Measurements from ENCODE around the gene MBOAT1. TPM values are rescaled to one million over a fixed set of nuclear protein-coding genes. Genes with fewer than 3 reads are reported as not detected.

The MBOAT1 gene
- total RNA-seq, 1 experiment from 2014 or later = 39.9 TPM

DNA sequence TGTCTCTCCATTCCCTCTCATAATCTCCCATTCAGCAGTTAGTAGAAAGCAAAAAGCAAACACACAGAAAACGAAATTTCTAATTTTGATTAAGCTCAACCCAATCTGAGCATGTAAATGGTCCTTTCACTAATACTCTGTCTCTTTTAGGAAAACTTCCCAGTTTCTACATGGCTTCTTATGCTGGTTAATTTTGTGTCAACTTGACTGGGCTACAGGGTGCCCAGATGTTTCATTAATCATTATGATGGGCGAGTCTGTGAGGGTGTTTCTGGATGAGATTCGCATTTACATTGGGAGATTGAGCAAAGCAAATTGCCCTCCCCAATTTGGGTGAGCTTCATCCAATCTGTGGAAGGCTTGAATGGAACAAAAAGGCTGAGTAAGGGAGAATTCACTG lies 142.2 kb downstream of the MBOAT1 start:
- Mint-ChIP-seq H3K4me3 (ENCODE audit: low read depth, unreplicated experiment) (no peak overlapping the region), H3K36me3 (ENCODE audit: insufficient read depth, unreplicated experiment) (no peaks in the 10 kb centered on the region), H3K27ac (ENCODE audit: unreplicated experiment) (no peak overlapping the region), H3K4me1 (ENCODE audit: low read depth, unreplicated experiment) (no peaks in the 10 kb centered on the region), H3K9me3 (ENCODE audit: low read depth, unreplicated experiment) (peaks cover 3% of the 10 kb centered on the region), H3K27me3 (ENCODE audit: unreplicated experiment) (peaks cover 17% of the 10 kb centered on the region)
- CTCF ChIA-PET = no interaction called here
- intact Hi-C loops (cut with micrococcal nuclease; ENCODE audit: unreplicated experiment) = no loop called here
- DNase-seq = no peak
- no TSS peak for BruUV-seq (replicated peaks)
- TF ChIP-seq, protein P1, sequence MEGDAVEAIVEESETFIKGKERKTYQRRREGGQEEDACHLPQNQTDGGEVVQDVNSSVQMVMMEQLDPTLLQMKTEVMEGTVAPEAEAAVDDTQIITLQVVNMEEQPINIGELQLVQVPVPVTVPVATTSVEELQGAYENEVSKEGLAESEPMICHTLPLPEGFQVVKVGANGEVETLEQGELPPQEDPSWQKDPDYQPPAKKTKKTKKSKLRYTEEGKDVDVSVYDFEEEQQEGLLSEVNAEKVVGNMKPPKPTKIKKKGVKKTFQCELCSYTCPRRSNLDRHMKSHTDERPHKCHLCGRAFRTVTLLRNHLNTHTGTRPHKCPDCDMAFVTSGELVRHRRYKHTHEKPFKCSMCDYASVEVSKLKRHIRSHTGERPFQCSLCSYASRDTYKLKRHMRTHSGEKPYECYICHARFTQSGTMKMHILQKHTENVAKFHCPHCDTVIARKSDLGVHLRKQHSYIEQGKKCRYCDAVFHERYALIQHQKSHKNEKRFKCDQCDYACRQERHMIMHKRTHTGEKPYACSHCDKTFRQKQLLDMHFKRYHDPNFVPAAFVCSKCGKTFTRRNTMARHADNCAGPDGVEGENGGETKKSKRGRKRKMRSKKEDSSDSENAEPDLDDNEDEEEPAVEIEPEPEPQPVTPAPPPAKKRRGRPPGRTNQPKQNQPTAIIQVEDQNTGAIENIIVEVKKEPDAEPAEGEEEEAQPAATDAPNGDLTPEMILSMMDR (IDR thresholded peaks at IDR 0.05; ENCODE audit: unreplicated experiment) = no peak

DNA sequence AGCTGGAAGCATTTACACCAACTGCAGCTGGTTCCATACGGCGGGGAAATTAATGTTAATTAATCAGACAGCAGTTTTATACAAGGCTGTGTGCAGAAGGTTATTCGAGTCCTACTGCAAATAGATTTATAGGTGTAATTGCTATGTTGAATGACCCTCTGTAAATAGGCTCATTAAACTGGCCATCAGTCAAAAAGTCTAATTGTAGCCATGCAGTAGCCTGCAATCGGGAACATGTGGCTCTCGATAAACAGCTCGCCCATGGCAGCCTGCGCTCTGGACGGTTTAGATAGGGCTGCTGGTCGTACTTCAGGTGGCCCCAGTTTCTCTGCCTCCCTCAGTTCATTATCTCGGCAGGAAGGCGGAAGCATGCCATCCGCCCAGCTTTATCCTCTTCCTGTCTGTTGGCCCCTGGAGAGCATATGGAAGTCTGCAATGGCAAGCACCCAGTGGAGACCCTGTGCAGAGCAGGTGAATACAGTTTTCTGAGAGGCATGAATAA lies 143.2 kb downstream of the MBOAT1 start:
- no peaks in the 10 kb centered on the region for H3K36me3 Mint-ChIP-seq (ENCODE audit: insufficient read depth, unreplicated experiment)
- H3K27me3 Mint-ChIP-seq (ENCODE audit: unreplicated experiment) = peaks cover 17% of the 10 kb centered on the region
- TF ChIP-seq, protein P1 (IDR thresholded peaks at IDR 0.05; ENCODE audit: unreplicated experiment) = no peak
- H3K4me1 Mint-ChIP-seq (ENCODE audit: low read depth, unreplicated experiment) = no peaks in the 10 kb centered on the region
- peaks cover 3% of the 10 kb centered on the region for H3K9me3 Mint-ChIP-seq (ENCODE audit: low read depth, unreplicated experiment)
- no TSS peak for BruUV-seq (replicated peaks)
- intact Hi-C loops (cut with micrococcal nuclease; ENCODE audit: unreplicated experiment) = no loop called here
- H3K4me3 Mint-ChIP-seq (ENCODE audit: low read depth, unreplicated experiment) = no peak overlapping the region
- CTCF ChIA-PET = no interaction called here
- no peak for DNase-seq
- H3K27ac Mint-ChIP-seq (ENCODE audit: unreplicated experiment) = no peak overlapping the region

DNA sequence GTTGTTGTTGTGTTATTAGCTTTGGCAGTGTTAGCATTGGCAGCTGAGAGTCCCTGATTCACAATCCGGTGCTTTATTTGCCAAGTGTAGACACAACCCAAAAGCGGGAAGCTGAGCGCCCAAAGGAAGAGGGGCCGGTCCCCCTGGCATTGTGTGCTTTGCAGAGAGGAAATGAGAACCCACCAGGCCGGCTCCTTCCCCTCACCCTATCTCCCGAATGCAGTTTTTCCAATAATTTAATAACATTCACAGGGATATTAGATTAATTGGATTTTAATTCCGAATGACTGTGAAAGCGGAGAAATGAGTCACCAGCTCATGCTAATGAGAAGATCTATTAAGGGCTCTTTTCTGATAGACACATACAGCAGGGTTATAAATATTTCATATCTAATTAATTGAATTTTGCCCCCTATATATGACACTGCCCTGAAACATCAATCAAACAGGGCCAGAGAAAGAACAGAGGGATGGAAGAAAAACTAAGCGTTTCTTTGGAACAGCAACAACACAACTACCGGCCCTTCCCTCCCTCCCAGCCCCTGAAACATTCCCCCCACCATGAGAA lies 143.8 kb downstream of the MBOAT1 start:
- Mint-ChIP-seq H3K36me3 (ENCODE audit: insufficient read depth, unreplicated experiment) (no peaks in the 10 kb centered on the region), H3K9me3 (ENCODE audit: low read depth, unreplicated experiment) (peaks cover 3% of the 10 kb centered on the region), H3K27me3 (ENCODE audit: unreplicated experiment) (peaks cover 20% of the 10 kb centered on the region), H3K4me3 (ENCODE audit: low read depth, unreplicated experiment) (no peak overlapping the region), H3K27ac (ENCODE audit: unreplicated experiment) (no peak overlapping the region), H3K4me1 (ENCODE audit: low read depth, unreplicated experiment) (no peaks in the 10 kb centered on the region)
- intact Hi-C loops (cut with micrococcal nuclease; ENCODE audit: unreplicated experiment) = no loop called here
- no peak for DNase-seq
- TF ChIP-seq, protein P1 (IDR thresholded peaks at IDR 0.05; ENCODE audit: unreplicated experiment) = no peak
- CTCF ChIA-PET = interaction anchor here (1.1 kb wide), 1 partner anchor 9 kb away, joined by 4 read pairs; no protein-coding TSS in a partner anchor
- no TSS peak for BruUV-seq (replicated peaks)

DNA sequence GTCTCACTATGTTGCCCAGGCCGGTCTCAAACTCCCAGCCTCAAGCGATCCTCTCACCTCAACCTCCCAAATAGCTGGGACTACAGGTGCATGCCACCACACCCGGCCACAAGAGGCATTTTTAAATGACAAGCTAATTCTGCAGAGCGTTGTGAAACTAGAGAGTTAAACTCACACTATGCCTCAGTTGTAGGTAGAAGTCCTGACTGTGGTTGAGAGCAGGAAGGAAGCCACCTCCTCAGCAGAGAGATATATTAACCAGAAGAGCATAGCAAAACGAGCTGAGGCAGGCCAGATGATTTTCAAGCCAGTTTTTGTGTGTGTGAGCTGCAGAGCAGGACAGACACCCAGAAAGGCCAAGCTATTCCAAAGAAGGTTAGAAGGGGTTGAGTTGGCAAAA lies 150.3 kb downstream of the MBOAT1 start:
- Mint-ChIP-seq H3K36me3 (ENCODE audit: insufficient read depth, unreplicated experiment) (no peaks in the 10 kb centered on the region), H3K4me3 (ENCODE audit: low read depth, unreplicated experiment) (no peak overlapping the region), H3K27me3 (ENCODE audit: unreplicated experiment) (peaks cover 37% of the 10 kb centered on the region), H3K4me1 (ENCODE audit: low read depth, unreplicated experiment) (no peaks in the 10 kb centered on the region), H3K27ac (ENCODE audit: unreplicated experiment) (no peak overlapping the region), H3K9me3 (ENCODE audit: low read depth, unreplicated experiment) (no peaks in the 10 kb centered on the region)
- CTCF ChIA-PET = interaction anchor here (0.5 to 1.7 kb wide), 4 partner anchors 48 to 233 kb away, joined by 3 to 4 read pairs (median 4); no protein-coding TSS in a partner anchor
- BruUV-seq (replicated peaks) = no TSS peak
- intact Hi-C loops (cut with micrococcal nuclease; ENCODE audit: unreplicated experiment) = no loop called here
- no peak for DNase-seq
- TF ChIP-seq, protein P1 (IDR thresholded peaks at IDR 0.05; ENCODE audit: unreplicated experiment) = no peak

Data from Calu3 (cell line).